GM18861 (cell line): ENCODE results near the gene CDH7.

Source experiments
- ATAC-seq: cut with Tn5 transposase; IDR thresholded peaks from one replicate; pipeline ENCODE4 v1.9.1; 2021; ENCODE audit not compliant: unreplicated experiment

The CDH7 gene

DNA sequence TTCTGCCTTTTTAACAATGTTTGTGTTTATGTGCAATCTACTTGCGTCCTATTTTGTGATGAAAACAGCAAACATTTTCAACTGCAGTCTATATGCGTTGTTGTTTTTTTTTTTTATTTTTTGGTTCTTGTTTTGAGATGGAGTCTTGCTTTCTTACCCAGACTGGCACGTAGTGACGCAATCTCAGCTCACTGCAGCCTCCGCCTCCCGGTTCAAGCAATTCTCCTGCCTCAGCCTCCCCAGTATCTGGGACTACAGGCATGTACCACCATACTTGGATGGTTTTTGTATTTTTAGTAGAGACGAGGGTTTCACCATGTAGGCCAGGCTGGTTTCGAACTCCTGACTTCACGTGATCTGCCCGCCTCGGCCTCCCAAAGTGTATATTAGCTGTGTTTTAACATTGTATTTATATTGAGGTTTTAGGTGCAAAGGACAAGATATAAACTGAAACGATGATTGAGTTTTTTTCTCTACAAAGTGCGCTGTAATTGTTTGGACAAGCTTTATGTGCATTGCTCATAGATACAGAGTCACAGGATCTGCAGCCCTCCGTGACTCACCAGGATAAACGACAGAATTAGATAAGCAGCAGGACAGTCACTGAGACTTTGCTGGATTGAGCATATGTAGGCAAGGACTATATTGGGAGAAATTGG lies 17.4 kb downstream of the CDH7 start:
- ATAC-seq = no peak

DNA sequence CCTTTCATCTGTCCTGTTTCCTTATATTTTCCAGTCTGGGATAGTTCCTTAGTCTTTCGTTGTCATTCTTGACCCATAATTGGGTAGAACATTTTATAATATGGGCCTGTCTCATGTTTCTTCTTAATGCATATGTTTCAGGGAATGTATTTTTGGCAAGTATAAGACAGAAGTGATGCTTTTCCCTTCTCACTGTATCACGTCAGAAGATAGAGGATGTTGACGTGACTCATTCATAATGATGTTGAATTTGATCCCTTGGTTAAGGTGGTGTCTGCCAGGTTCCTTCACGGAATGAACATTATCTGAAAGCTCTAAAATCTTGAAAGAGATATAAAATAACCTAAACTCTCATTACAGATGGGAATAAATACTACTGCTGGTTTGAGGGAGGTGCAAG lies 18.8 kb downstream of the CDH7 start:
- no peak for ATAC-seq

- no peak for ATAC-seq
These were observed 35.7 kb downstream of the CDH7 start for GRCh38 chr18:65786474-65786873.

DNA sequence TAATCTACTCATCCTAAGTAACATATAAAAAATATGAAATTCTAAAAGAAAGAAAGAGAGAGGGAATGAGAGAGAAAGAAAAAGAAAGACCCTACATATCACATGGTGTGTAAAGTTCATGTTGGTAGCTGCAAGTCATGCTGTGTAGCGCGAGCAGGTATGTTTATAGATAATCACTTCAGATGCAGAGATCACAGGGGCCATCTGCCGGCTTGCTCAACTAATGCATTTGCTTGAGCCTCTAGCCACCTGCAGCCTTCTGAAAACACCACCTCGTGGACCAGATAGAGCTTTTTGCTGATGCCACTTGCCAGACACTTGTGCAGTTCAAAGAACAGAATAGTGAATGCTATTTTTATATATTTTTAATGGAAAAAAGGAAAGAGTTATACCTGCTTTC lies 37.6 kb downstream of the CDH7 start:
- ATAC-seq = no peak

DNA sequence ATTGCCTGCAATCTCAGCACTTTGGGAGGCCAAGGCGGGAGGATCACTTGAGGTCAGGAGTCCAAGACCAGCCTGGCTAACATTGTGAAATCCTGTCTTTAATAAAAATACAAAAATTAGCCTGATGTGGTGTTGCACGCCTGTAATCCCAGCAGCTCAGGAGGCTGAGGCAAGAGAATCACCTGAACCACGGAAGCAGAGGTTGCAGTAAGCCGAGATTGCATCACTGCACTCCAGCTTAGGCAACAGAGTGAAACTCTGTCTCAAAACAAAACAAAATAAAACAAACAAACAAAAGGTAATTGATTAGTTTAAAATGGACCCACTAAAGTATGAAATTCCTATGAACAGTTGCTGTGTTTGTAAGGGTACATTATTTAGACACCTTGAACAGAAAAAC lies 39.8 kb downstream of the CDH7 start:
- no peak for ATAC-seq

GRCh38 chr18:65791719-65792118 lies 40.9 kb downstream of the CDH7 start:
- ATAC-seq = no peak

GRCh38 chr18:65792456-65793074 lies 41.8 kb downstream of the CDH7 start:
- no peak for ATAC-seq

GRCh38 chr18:65808759-65809158 lies 57.9 kb downstream of the CDH7 start:
- ATAC-seq = no peak

- ATAC-seq = no peak
These were observed 60.5 kb downstream of the CDH7 start for GRCh38 chr18:65811307-65811706.

- ATAC-seq = no peak
These were observed 64.7 kb downstream of the CDH7 start for GRCh38 chr18:65815506-65815905.

- no peak for ATAC-seq
These were observed 66.4 kb downstream of the CDH7 start for GRCh38 chr18:65817178-65817577.

DNA sequence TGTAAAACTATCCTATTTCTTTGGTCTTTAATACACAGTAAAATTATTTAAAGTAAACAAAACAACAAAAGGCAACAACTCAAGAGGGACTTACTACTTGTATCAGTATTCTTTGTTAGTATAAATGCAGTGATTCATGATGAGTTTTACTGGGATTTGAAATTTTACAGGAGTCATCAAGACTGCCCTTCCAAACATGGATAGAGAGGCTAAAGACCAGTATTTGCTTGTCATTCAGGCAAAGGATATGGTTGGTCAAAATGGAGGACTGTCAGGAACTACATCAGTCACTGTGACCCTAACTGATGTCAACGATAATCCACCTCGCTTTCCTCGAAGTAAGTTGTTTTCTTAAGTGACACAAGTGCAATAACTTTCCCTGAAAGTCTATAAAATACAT lies 71.1 kb downstream of the CDH7 start:
- ATAC-seq = no peak

DNA sequence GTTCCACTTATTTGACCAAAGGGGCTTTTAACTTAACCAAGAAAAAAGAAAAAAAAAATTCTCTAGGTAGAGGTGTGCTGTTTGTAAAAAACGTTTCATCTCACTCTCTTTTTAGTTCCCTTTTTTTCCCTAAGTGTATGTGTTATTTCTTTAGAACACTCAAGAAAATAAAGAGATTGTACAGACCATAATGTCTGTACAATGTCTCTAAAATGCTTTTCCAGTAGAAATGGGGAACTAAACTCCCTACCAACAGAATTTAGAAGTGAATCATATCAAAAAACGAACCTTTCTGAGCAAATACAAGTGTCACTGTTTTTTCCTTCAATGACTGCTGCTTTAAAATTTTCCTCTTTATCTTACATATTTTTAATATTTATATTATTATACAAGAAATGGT lies 72.0 kb downstream of the CDH7 start:
- no peak for ATAC-seq

GRCh38 chr18:65827444-65827843 lies 76.6 kb downstream of the CDH7 start:
- no peak for ATAC-seq

GRCh38 chr18:65835881-65836280 lies 85.1 kb downstream of the CDH7 start:
- ATAC-seq = no peak

GRCh38 chr18:65846107-65846506 lies 95.3 kb downstream of the CDH7 start:
- no peak for ATAC-seq

DNA sequence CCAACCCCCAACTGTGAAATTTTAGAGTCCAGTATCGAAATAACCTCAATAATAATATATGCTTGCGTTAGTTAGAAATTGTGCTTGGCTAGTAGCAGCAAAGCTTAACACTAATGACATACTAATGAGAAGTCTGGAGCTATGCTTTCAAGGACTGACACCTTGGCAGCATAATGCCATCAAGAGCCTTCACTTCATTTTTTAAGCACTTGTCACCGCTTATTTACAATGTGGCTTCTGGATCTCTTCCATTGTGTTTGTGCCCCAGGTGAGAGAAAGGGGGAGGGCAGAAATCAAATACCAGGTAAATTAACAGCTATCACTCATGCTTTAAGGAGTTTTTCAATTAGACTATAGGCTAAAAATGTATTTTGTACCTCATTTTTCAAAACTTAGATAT lies 101.5 kb downstream of the CDH7 start:
- ATAC-seq = no peak

DNA sequence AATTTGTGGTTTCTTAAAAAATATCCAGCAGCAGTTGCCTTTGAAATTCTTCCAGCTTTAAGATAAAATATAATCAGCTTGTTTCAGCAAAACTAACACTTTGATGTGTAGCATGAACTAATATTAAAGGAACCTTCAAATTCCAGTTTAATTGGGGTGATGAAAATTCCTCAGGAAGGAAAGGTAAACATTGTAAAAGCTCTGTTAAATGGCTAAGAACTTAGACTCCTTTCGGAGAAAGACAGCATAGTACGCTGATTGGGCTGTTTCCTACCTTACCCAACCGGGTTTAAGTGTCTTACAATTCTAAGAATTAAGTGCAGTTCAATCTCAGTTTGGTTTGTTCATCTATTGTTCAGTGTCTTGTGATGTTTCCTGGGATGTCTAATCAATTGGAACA lies 108.3 kb downstream of the CDH7 start:
- ATAC-seq = no peak

DNA sequence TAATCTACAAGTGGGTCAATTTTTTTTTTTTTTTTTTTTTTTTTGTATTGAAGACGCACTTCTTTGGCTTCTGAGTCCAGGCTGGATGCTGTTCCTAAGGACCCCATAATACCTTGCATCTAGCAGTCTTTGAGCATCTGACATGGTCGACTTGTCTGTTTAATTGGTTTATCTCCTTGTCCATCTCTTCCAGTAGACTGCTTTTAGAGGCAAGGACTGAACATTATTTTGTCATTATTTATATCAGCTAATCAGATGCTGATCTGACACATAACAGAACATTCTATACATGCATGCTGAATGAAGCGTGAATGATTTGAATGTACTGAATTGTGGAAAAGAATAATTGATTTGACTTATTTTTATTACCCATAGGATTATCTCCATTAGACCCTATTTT lies 118.7 kb downstream of the CDH7 start:
- no peak for ATAC-seq

DNA sequence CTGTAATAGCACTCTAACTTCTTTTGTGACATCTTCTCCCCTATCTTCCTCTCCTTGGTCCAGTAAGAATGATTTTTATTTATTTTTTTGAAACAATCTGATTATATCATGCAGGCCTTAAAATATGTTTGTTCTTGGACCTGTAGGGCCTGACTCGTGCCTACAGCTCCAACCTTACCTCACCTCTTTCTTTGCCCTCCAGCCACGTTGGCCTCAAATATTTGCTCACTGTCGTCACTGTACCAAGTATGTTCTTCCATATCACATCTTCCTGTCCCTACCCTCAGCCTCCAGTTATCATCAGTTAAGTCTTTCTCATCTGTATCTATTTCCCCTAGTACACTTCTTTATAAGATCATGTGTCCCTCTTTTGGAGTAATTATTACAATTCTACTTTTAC lies 125.5 kb downstream of the CDH7 start:
- ATAC-seq = no peak

DNA sequence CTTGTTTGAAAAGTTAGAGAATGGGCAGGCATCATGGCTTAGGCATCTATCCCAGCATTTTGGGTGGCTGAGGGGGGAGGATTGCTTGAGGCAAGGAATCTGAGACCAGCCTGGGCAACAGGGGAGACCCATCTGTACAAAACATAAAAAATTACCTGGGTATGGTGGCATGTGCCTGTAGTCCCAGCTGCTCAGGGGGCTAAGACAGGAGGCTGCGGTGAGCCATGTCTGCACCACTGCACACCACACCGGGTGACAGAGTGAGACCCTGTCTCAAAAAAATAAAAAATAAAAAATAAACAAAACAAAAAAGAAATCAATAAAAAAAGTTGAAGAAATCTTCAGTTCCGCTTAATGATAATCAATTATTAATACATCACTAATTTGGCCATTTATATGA lies 146.5 kb downstream of the CDH7 start:
- no peak for ATAC-seq

- no peak for ATAC-seq
These were observed 150.7 kb downstream of the CDH7 start for GRCh38 chr18:65901522-65901921.

DNA sequence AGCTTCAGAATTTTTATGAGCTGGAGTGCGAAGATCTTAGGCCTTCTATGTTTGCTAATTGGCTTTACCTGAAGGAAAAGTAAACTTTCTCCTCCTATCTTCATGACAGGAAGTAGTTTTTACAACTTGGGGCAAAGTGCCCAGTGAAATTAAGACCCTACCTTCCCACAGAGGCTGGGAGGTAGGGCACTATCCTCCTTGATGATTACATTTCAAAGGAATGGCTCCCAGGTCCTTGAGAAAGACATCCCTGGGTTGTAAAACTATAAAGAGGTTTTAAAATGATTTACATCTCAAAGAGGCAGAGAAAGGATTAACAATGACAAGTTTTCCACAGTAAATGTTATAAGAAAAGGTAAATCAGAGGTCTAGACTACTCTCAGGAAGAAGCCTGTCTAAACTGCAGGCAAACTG lies 155.8 kb downstream of the CDH7 start:
- no peak for ATAC-seq
